Muscle layer of duodenum (tissue), 2 donors: Measurements from ENCODE around the gene NAV1.

Experiments used
- H3K27ac ChIP-seq: one replicate; pipeline ENCODE4 v1.7.0; 2013; ENCODE audit warnings: mild to moderate bottlenecking, low read length
- H3K27me3 ChIP-seq: one replicate; pipeline ENCODE4 v1.7.0; 2013; ENCODE audit warnings: low read depth, mild to moderate bottlenecking, control low read depth, low read length
- H3K36me3 ChIP-seq, 2 donors: one replicate each; pipeline ENCODE4 v1.7.0; 2013; ENCODE audit warnings: low read length in 2 of 2, control low read depth in 1 of 2, mild to moderate bottlenecking in 1 of 2; ENCODE audit not compliant: insufficient read depth in 2 of 2, control insufficient read depth in 1 of 2
- H3K4me1 ChIP-seq, 2 donors: one replicate each; pipeline ENCODE4 v1.7.0; 2013; ENCODE audit warnings: low read length in 2 of 2, mild to moderate bottlenecking in 2 of 2, control low read depth in 1 of 2, moderate library complexity in 1 of 2; ENCODE audit not compliant: insufficient read depth in 2 of 2, control insufficient read depth in 1 of 2
- H3K4me3 ChIP-seq, 2 donors: one replicate each; pipeline ENCODE4 v1.7.0; 2013; ENCODE audit warnings: low read length in 2 of 2, low read depth in 1 of 2, mild to moderate bottlenecking in 1 of 2
- H3K9me3 ChIP-seq, 2 donors: one replicate each; pipeline ENCODE4 v1.7.0; 2013; ENCODE audit warnings: low read length in 2 of 2, control low read depth in 1 of 2, mild to moderate bottlenecking in 1 of 2; ENCODE audit not compliant: control insufficient read depth in 1 of 2
- donor health status: healthy.

The NAV1 gene

GRCh38 chr1:201531551-201532425, 7.1 kb upstream of the NAV1 start:
- H3K27me3 ChIP-seq, result no peaks in the 10 kb centered on the region
- H3K27ac ChIP-seq, result no peak overlapping the region
- no peaks in the 10 kb centered on the region for H3K9me3 ChIP-seq
- peaks cover 6 to 17% of the 10 kb centered on the region in 2 donors for H3K4me1 ChIP-seq
- no peak overlapping the region for H3K4me3 ChIP-seq
- no peaks in the 10 kb centered on the region for H3K36me3 ChIP-seq

GRCh38 chr1:201533836-201534235, 5.1 kb upstream of the NAV1 start:
- Histone ChIP-seq H3K4me1 (peaks cover 12 to 30% of the 10 kb centered on the region in 2 donors), H3K36me3 (no peaks in the 10 kb centered on the region)

GRCh38 chr1:201535046-201535918, 3.6 kb upstream of the NAV1 start:
- Histone ChIP-seq H3K4me1 (peaks cover 12 to 30% of the 10 kb centered on the region in 2 donors), H3K9me3 (no peaks in the 10 kb centered on the region), H3K36me3 (peaks cover 0 to 5% of the 10 kb centered on the region in 2 donors), H3K27ac (peak overlapping the region; percentile 76), H3K4me3 (no peak overlapping the region), H3K27me3 (peaks cover 5% of the 10 kb centered on the region)

More at GRCh38 chr1:201533836-201534235, 5.1 kb upstream of the NAV1 start:
- Histone ChIP-seq H3K9me3 (no peaks in the 10 kb centered on the region), H3K27me3 (peaks cover 5% of the 10 kb centered on the region), H3K27ac (no peak overlapping the region), H3K4me3 (no peak overlapping the region)

- Histone ChIP-seq H3K4me3 (no peak overlapping the region), H3K27ac (peak overlapping the region; percentile 76), H3K4me1 (peaks cover 12 to 30% of the 10 kb centered on the region in 2 donors)
Measured at GRCh38 chr1:201535919-201536245, 3.0 kb upstream of the NAV1 start.

GRCh38 chr1:201536558-201536957, 2.4 kb upstream of the NAV1 start:
- Histone ChIP-seq H3K27me3 (peaks cover 5% of the 10 kb centered on the region), H3K4me3 (no peak overlapping the region), H3K4me1 (peaks cover 12 to 33% of the 10 kb centered on the region in 2 donors), H3K27ac (peak overlapping the region; percentile 76), H3K36me3 (peaks cover 0 to 5% of the 10 kb centered on the region in 2 donors), H3K9me3 (no peaks in the 10 kb centered on the region)

More at GRCh38 chr1:201535919-201536245, 3.0 kb upstream of the NAV1 start:
- peaks cover 5% of the 10 kb centered on the region for H3K27me3 ChIP-seq
- no peaks in the 10 kb centered on the region for H3K9me3 ChIP-seq
- H3K36me3 ChIP-seq, result peaks cover 0 to 5% of the 10 kb centered on the region in 2 donors

- peak overlapping the region; percentile 54 for H3K27ac ChIP-seq
- H3K27me3 ChIP-seq, result peaks cover 5% of the 10 kb centered on the region
- peaks cover 0 to 5% of the 10 kb centered on the region in 2 donors for H3K36me3 ChIP-seq
- peaks cover 12 to 32% of the 10 kb centered on the region in 2 donors for H3K4me1 ChIP-seq
- no peaks in the 10 kb centered on the region for H3K9me3 ChIP-seq
- H3K4me3 ChIP-seq, result no peak overlapping the region
Measured at GRCh38 chr1:201537028-201537427, 1.9 kb upstream of the NAV1 start.

GRCh38 chr1:201537467-201537866, 1.5 kb upstream of the NAV1 start:
- peaks cover 5% of the 10 kb centered on the region for H3K27me3 ChIP-seq
- peaks cover 0 to 5% of the 10 kb centered on the region in 2 donors for H3K36me3 ChIP-seq
- peak overlapping the region; percentile 54 for H3K27ac ChIP-seq
- no peaks in the 10 kb centered on the region for H3K9me3 ChIP-seq
- H3K4me3 ChIP-seq, result no peak overlapping the region
- peaks cover 12 to 32% of the 10 kb centered on the region in 2 donors for H3K4me1 ChIP-seq

GRCh38 chr1:201537891-201538611, 876 bp upstream of the NAV1 start:
- no peak overlapping the region for H3K27ac ChIP-seq
- H3K36me3 ChIP-seq, result peaks cover 0 to 5% of the 10 kb centered on the region in 2 donors
- peak overlapping the region; percentile 67 to 75 for H3K4me3 ChIP-seq
- H3K4me1 ChIP-seq, result peaks cover 12 to 32% of the 10 kb centered on the region in 2 donors
- no peaks in the 10 kb centered on the region for H3K9me3 ChIP-seq
- peaks cover 5% of the 10 kb centered on the region for H3K27me3 ChIP-seq

GRCh38 chr1:201539561-201540431, 869 bp downstream of the NAV1 start:
- H3K9me3 ChIP-seq, result no peaks in the 10 kb centered on the region
- peaks cover 5% of the 10 kb centered on the region for H3K27me3 ChIP-seq
- H3K4me1 ChIP-seq, result peaks cover 12 to 24% of the 10 kb centered on the region in 2 donors
- peak overlapping the region; percentile 52 for H3K27ac ChIP-seq
- peak overlapping the region; percentile 67 to 75 for H3K4me3 ChIP-seq
- H3K36me3 ChIP-seq, result peaks cover 0 to 5% of the 10 kb centered on the region in 2 donors
